ENCODE results near the gene PTPRA.

PTPRA gene

GRCh38 chr20:2937902-2938301 is 64.6 kb downstream of the PTPRA start:
- DNase-seq (ENCODE audit: low spot score) = no peak

GRCh38 chr20:2942439-2942838 is 69.2 kb downstream of the PTPRA start:
- no peak for DNase-seq (ENCODE audit: low spot score)

DNA sequence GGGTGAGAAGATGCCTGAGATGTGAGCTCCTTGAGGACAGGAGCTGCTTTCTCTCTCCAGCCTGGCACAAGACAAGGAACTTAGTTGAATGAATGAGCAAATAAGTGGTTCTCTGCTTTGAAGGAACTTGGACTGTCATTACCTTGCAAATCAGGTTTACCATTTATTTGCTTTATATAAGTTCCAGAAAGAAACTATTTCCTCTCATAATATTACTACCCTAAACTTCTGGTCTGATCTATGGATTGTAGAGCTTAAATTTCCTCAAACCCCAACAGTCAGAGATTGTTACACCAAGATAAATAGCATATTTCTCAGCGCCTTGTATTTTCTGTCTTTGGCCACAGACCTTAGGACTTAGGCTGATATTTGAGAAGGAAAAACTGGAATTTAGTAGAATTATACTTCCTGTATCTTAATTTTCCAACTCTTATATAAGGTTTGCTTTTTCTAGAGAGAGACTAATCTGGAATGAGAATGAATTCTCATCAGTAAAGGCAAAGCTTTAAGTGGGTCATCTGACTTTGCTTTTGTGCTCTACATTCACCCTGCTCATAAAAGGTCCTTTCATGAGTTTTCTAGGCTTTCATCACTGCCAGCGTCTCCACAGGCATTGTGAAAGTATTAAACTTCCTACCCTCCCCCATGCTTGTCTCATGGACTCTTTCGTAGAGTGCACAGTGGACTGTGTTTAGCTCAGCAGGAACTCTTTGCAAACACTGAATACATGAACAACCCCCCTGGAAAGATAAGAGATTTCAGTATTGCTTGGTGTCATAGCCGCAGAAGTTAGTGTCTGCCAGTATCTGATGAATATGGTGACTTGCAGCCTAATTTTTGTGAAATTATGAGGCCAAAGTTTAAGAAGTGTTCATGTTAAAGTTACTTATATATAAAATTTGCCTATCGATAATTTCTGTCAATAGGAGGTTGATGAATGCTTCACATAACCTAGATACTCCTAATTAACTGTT is 74.0 kb downstream of the PTPRA start:
- DNase-seq (ENCODE audit: low spot score) = no peak

DNA sequence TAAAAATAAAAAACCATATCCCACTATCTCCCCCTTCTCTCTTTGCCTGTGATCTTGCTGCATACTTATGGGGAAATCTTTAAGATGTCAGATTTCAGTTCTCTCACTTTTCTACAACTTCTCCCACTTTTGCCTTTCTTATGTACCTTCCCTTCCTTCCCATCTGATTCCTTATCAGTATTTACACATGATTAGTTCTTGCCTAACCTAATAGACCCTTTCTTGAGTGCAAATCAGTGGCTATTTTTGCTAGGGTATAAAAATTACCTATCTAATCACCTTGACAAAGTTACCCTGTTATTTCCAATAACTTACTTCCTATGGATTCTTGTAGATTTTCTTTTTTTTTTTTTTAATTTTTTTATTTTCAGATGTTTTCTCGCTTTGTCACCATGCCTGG is 75.7 kb downstream of the PTPRA start:
- DNase-seq (ENCODE audit: low spot score) = no peak

GRCh38 chr20:2952766-2953165 is 79.5 kb downstream of the PTPRA start:
- no peak for DNase-seq (ENCODE audit: low spot score)

DNA sequence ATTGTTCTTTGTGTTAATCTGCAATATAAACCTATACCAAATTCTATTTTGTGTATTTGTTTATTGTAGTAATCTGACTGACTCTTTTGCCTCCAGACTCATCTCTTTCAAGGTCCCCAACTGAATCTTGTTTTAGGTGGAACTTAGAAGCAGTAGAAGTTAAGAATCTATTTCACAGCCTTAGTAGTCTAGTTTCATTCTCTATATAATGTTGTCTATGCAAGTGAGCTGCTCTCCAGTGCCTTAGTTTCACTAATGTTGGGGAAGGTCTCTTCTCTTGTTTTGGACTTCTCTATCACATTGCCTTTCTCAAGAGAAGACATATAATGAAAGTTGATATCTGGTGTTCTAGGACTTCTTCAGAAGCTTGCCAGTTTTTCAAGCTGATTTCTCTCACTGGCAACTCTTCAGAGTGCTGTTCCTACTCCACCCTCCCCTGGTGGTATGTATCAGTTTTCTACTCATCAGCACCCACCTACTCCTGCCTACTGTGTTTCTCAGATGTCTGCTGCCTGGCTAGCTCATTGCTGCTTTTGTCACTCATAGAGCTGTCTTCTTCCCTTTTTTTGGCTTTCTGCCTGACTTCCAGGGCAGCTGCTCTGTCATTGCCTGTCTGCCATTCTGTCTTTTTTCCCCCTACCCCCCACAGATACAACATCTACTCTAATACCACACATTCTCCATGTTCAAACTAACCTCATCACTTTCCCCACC is 82.1 kb downstream of the PTPRA start:
- no peak for DNase-seq (ENCODE audit: low spot score)

GRCh38 chr20:2956480-2956879 is 83.2 kb downstream of the PTPRA start:
- DNase-seq (ENCODE audit: low spot score) = no peak

DNA sequence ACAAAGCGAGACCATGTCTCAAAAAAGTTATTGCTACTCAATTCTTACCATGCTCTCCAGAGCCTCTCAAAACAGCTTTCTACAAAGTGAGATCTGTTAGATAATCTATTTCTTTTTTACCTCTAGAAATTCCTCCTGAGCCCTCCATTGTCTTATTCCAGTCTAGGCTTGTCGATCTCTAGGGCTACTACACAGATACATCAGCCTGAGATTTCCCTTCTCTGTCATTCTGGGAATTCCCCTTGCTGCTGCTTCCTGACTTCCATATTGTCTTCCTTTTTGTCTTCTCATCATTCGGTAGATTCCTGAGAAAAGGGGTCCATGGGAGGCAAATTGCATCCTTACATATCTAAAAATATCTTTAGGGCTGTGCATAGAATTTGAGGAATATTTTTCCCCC is 94.6 kb downstream of the PTPRA start:
- no peak for DNase-seq (ENCODE audit: low spot score)

DNA sequence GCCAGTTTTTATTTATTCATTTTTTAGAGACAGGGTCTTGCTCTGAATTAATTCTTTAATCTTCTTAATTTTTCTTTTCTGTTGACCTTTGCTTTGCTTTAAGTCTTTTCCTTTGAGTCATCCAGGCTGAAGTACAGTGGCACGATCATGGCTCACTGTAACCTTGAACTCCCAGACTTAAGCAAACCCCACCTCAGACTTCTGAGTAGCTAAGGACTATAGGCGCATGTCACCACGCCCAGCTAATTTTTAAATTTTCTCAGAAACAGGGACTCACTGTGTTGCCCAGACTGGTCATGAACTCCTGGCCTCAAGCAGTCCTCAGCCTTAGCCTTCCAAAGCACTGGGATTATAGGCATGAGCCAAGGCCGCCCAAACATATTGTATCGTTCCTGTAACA is 98.8 kb downstream of the PTPRA start:
- DNase-seq (ENCODE audit: low spot score) = no peak

DNA sequence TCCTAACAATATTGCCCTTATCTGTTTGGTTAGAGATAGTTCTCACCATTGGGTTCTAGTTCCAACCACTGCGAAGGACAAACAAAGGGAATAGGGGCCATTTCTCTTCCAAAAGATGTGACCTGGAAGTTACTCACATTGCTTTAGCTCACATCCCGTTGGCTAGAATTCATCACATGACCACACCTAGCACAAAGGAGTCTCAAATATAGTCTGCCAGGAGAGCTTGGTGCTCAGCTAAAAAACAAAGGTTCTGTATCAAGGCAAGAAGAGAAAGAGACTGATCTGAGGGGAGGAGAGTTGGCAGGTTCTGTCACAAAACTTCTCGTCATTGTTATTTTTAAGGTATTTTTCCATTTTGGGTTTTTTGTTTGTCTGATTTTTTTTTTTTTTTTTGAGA is 100.3 kb downstream of the PTPRA start:
- DNase-seq (ENCODE audit: low spot score) = no peak

- no peak for DNase-seq (ENCODE audit: low spot score)
Observed at GRCh38 chr20:2978519-2978918, 105.2 kb downstream of the PTPRA start.

DNA sequence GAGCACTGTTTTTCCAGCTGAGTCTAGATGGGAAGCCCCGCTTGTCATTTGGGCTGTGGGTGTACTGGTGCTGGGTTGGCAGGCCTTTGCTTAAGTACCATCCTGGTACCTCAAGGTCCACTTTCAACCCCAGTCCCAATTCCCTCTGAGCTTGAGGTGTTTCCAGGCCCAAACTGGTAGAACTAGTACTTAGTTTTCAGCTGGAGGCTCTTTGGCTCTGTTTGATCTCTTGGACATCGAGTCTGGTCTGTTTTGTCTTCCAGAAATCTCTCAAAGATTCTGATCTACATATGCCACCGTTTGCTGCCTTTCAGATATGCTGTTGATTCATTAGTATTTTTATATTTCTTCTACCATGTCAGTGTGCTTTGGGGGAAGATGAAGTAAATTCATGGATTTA is 108.4 kb downstream of the PTPRA start:
- DNase-seq (ENCODE audit: low spot score) = no peak

DNA sequence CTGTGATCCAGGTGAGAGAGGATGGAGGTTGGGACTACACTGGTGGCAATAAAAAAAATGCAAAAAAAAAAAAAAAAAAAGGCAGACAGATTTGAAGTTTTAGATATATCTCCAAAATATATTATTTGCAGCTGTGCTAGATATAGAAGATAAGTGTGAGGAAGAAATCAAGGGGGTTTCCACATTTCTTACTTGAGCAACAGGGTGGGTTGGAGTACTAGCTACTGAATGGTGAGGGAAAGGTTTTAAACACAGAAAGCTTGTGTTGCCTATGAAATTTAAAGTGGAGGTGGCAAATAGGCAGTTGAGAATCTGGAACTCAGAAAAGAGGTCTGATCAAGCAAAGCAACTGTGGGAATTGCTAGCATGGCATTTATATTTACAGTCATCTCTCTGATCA is 110.2 kb downstream of the PTPRA start:
- no peak for DNase-seq (ENCODE audit: low spot score)

DNA sequence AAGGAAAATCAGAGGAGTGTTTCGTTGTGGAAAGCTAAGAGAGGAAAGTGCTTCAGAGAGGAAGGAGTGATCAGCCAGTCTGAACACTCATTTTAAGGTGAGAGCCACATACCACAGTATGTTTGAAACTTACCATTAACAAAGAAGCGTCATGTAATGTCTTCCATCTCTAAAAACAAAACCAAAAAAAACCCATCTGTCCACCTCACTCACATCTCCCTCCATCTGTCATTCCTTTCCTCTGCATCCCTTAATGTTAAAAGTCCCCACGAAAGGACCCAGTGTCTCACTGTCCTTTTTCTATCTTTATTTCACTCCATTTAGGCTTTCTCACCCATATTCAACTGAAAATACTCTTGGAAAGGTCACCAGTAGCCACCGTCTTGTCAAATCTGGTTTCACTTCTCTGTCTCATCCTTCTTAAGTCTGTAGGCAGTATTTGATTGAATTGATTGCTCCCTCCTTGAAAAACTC is 110.8 kb downstream of the PTPRA start:
- no peak for DNase-seq (ENCODE audit: low spot score)

DNA sequence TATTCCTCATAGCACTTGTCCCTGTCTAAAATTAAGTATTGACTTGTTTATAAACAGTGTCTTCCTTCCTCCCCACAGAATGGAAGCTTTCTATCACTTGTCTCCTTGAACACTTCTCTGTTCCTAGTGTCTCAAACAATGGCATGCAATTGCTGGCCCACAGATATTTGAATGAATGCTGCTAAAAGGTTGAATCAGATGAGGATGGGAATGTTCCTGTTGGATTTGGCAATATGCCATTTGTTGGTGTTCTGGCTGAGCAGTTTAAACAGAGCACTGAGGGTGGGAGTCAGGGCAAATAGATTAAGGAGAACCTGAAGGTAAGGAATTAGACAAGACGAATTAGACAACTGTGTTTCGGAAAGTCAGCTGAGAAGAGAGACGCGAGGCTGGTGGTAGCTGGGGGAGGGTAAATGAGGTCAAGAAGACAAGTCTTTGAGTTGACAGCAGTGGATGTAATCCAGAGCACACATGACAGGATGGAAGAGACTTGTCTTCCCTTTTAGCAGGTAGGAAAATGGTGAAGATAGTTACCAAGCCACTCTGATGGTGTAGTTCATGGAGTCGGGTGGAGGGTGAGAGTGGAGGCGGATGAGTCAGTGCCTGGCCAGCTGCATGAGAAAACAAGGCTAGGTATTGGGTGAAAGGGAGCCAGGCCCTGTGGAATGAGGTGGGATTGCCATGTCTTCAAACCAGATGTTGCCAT is 111.8 kb downstream of the PTPRA start:
- no peak for DNase-seq (ENCODE audit: low spot score)

DNA sequence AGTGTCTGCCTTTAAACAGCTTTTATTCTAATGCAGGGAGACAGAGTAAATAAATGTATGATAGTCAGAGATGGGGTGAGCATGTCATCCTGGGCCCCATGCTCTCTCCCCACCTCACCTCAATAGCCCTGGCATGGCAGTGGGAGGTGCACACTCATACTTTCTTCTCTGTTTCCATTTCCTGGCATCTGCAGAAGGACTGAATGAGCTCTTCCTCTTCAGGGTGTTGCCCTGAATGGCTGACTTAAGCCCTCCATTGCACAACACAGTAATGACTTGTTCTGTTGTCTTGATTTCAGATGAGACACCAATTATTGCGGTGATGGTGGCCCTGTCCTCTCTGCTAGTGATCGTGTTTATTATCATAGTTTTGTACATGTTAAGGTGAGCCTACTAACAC is 113.2 kb downstream of the PTPRA start:
- DNase-seq (ENCODE audit: low spot score) = no peak

DNA sequence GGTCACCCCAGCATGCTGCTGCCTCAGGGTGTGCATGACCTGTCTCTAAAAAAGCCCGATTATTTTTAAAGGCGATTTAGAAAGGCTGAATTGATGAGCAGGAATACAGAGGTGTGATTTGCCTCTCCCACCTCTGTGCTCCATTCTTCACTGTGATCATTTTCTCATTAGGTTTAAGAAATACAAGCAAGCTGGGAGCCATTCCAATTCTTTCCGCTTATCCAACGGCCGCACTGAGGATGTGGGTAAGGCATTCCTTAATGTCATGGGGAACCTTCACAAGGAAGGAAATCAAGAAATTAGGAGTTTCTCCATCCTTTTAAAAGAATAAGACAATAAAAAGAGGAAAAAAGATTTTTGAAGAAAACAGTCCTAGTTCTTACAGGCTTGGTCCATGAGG is 114.6 kb downstream of the PTPRA start:
- no peak for DNase-seq (ENCODE audit: low spot score)

- DNase-seq (ENCODE audit: low spot score) = no peak
Observed at GRCh38 chr20:2991532-2991931, 118.3 kb downstream of the PTPRA start.

DNA sequence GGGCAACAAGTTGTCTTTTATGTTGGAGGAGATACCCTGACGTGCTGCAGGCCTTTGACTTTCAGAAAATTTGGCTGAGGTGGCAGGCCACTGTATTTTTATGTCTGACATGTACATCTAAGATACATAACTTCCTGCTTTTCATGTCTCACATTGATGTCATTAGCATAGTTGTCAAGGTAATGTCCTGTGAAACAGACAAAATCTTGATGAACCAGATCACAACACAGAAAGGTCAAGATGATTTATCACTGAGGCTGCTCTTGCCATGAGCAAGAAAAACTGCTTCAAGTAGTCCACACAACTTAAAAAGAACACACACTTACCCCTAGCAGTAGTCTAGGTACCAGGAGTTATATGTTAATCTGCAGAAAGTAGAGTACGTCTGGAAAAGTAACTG is 120.0 kb downstream of the PTPRA start:
- no peak for DNase-seq (ENCODE audit: low spot score)

DNA sequence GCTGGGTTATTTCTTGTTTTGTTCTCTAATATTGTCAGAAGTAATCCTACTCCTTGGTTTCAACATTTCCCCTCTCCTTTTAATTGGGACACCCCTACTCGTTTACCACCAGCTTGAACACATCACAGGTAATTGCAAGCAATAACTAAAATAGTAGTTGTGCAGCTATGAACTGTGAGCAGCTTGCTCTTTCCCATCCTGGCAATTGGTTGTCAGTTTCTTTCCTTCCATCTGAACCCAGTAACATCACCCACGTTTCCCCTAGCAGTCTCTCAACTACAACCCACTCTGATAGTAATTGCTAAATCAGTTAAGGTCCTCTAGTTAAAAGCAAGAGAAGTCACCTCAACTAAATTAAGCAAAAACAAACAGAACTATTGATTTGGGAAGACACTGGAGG is 122.5 kb downstream of the PTPRA start:
- no peak for DNase-seq (ENCODE audit: low spot score)

GRCh38 chr20:2998728-2999127 is 125.4 kb downstream of the PTPRA start:
- no peak for DNase-seq (ENCODE audit: low spot score)

DNA sequence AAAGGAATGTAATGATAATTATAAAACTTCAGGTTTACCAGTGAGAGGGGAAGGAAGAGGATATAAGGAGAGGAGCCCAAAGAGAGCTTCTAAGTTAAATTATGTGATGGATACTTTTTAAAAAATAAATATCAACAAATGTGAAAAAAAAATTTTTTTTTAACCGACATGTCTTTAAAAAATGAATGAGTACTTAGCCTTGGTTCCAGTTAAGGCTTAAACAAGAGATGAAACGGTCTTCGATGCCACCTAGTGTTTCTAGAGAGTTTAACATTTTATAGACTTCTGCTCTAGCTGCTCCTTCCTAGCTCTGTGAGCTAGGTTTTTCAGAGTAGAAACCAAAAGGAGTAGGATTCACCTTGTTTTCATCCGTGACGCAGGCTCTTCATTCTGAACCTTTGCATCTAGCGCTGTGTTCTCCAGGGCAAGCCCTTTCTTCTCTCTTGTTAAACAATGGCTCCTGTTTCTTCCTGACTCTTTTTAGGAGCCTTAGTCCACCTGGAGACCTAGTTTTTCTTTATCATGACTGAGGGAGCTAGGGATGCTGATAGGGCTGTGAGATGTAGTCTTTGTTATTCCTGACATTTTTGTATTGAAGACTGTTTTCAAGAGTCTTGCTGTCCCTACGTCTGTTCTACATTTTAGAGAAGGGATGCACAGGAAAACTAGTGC is 127.7 kb downstream of the PTPRA start:
- peak; percentile 33 for DNase-seq (ENCODE audit: low spot score)

Data from CD4-positive, alpha-beta T cell treated with Interleukin-2 at 100 ng/mL for 4 hours (primary cell).